GM19438 (cell line): ENCODE results near the gene GMFB.

Source experiments
- ATAC-seq: cut with Tn5 transposase; IDR thresholded peaks from one replicate; pipeline ENCODE4 v1.9.1; 2021; ENCODE audit warnings: low read depth; ENCODE audit not compliant: unreplicated experiment

The GMFB gene

GRCh38 chr14:54493293-54493692, 4.5 kb upstream of the GMFB start:
- ATAC-seq = no peak

- ATAC-seq = no peak
Observed at GRCh38 chr14:54490445-54491175, 1.8 kb upstream of the GMFB start.

GRCh38 chr14:54489731-54490444, 1.1 kb upstream of the GMFB start:
- no peak for ATAC-seq

GRCh38 chr14:54489318-54489683, 521 bp upstream of the GMFB start:
- peak; percentile 34 for ATAC-seq

- peak; percentile 22 for ATAC-seq
Observed at GRCh38 chr14:54488318-54488645, 498 bp downstream of the GMFB start.

GRCh38 chr14:54487771-54488170, 1.0 kb downstream of the GMFB start:
- ATAC-seq = no peak

- no peak for ATAC-seq
Observed at GRCh38 chr14:54486685-54487084, 2.1 kb downstream of the GMFB start.

GRCh38 chr14:54483846-54484245, 4.9 kb downstream of the GMFB start:
- ATAC-seq = no peak

- ATAC-seq = no peak
Observed at GRCh38 chr14:54483073-54483745, 5.6 kb downstream of the GMFB start.

- no peak for ATAC-seq
Observed at GRCh38 chr14:54481695-54482094, 7.1 kb downstream of the GMFB start.

- ATAC-seq = no peak
Observed at GRCh38 chr14:54480830-54481562, 7.8 kb downstream of the GMFB start.

GRCh38 chr14:54478636-54479215, 10.1 kb downstream of the GMFB start:
- ATAC-seq = no peak

GRCh38 chr14:54475911-54476310, 12.9 kb downstream of the GMFB start:
- ATAC-seq = no peak

GRCh38 chr14:54475187-54475899, 13.4 kb downstream of the GMFB start:
- no peak for ATAC-seq

- no peak for ATAC-seq
Observed at GRCh38 chr14:54474232-54474793, 14.5 kb downstream of the GMFB start.

- ATAC-seq = no peak
Observed at GRCh38 chr14:54472315-54472714, 16.5 kb downstream of the GMFB start.

GRCh38 chr14:54471641-54472040, 17.1 kb downstream of the GMFB start:
- no peak for ATAC-seq

GRCh38 chr14:54470701-54471100, 18.1 kb downstream of the GMFB start:
- no peak for ATAC-seq

GRCh38 chr14:54467280-54467679, 21.5 kb downstream of the GMFB start:
- no peak for ATAC-seq

- ATAC-seq = no peak
Observed at GRCh38 chr14:54465654-54466053, 23.1 kb downstream of the GMFB start.
